HEK293T (cell line): ENCODE results near the gene PARD6A.

Experiments used
- ARNT ChIP-seq: fragments of 450-650 bp; IDR thresholded peaks from 2 replicates; pipeline ENCODE4 v1.6.1; 2017; ENCODE audit warnings: mild to moderate bottlenecking
- CTBP1 ChIP-seq: fragments of 450-650 bp; IDR thresholded peaks from 2 replicates; pipeline ENCODE4 v1.6.1; 2016; ENCODE audit warnings: borderline replicate concordance
- FOXA1 ChIP-seq: fragments of 450-650 bp; IDR thresholded peaks from 2 replicates; pipeline ENCODE4 v1.6.1; 2016; ENCODE audit warnings: mild to moderate bottlenecking
- FOXK2 ChIP-seq: fragments of 450-650 bp; IDR thresholded peaks from 2 replicates; pipeline ENCODE4 v1.6.1; 2016; ENCODE audit warnings: mild to moderate bottlenecking
- FOXM1 ChIP-seq: fragments of 450-650 bp; IDR thresholded peaks from 2 replicates; pipeline ENCODE4 v1.6.1; 2017; ENCODE audit warnings: mild to moderate bottlenecking, borderline replicate concordance
- HDGF ChIP-seq: fragments of 450-650 bp; IDR thresholded peaks from 2 replicates; pipeline ENCODE4 v1.6.1; 2017; ENCODE audit warnings: antibody characterized with exemption, borderline replicate concordance
- PKNOX1 ChIP-seq: fragments of 450-650 bp; IDR thresholded peaks from 2 replicates; pipeline ENCODE4 v1.6.1; 2016
- SP1 ChIP-seq: fragments of 450-650 bp; IDR thresholded peaks from 2 replicates; pipeline ENCODE4 v1.6.1; 2017
- SUZ12 ChIP-seq: fragments of 450-650 bp; IDR thresholded peaks from 2 replicates; pipeline ENCODE4 v1.6.1; 2016; ENCODE audit warnings: mild to moderate bottlenecking
- TARDBP ChIP-seq: fragments of 450-650 bp; IDR thresholded peaks from 2 replicates; pipeline ENCODE4 v1.6.1; 2016
- ZNF384 ChIP-seq: fragments of 450-650 bp; IDR thresholded peaks from 2 replicates; pipeline ENCODE4 v1.6.1; 2016

GRCh38 chr16:67644038-67644437, 16.7 kb upstream of the PARD6A start:
- TF ChIP-seq FOXK2 (no peak), FOXA1 (no peak), ZNF384 (no peak), SP1 (no peak), SUZ12 (no peak), TARDBP (no peak), HDGF (no peak), PKNOX1 (no peak), CTBP1 (no peak), FOXM1 (no peak), ARNT (no peak)
